SU-DHL-6 (cell line): Measurements from ENCODE around the gene GMCL1.

Source experiments
- CTCF ChIP-seq: fragments of 200-600 bp; sonication (generic); IDR thresholded peaks from one replicate; pipeline ENCODE4 v1.5.1; 2017; ENCODE audit warnings: antibody characterized with exemption, mild to moderate bottlenecking, low read length, moderate library complexity; ENCODE audit not compliant: insufficient read depth, poor library complexity, severe bottlenecking
- EZH2phosphoT487 ChIP-seq: fragments of 200-600 bp; sonication (generic), shearing (Covaris generic); conservative IDR thresholded peaks from 2 replicates; pipeline ENCODE4 v1.6.1; 2018; ENCODE audit warnings: mild to moderate bottlenecking, antibody characterized with exemption, low read length, moderate library complexity, mixed read lengths

- TF ChIP-seq CTCF (no peak), EZH2phosphoT487 (no peak)
Measured at GRCh38 chr2:69846182-69847067, 17.0 kb downstream of the GMCL1 start.
